SK-N-SH treated with all-trans-retinoic acid at 6 μM for 48 hours (cell line): ENCODE results near the gene SGK1.

Experiments used
- ATAC-seq: fragments of 200-7000 bp; cut with Tn5 transposase; 3 replicates; pipeline ENCODE4 v1.9.1; 2020; ENCODE audit warnings: mild to moderate bottlenecking, moderate library complexity
- ARNTL ChIP-seq: fragments of 450-650 bp; formaldehyde crosslinking; IDR thresholded peaks from 2 replicates; pipeline ENCODE4 v1.5.0; 2020; ENCODE audit warnings: low read depth, mild to moderate bottlenecking, moderate library complexity, borderline replicate concordance
- BACH2 ChIP-seq: fragments of 250-450 bp; sonication (Bioruptor Pico); IDR thresholded peaks from 2 replicates; pipeline ENCODE4 v1.9.0; 2021; ENCODE audit warnings: mild to moderate bottlenecking, borderline replicate concordance
- CSDC2 ChIP-seq: fragments of 250-450 bp; sonication (Bioruptor Pico); IDR thresholded peaks from 2 replicates; pipeline ENCODE4 v1.5.0; 2020; ENCODE audit warnings: mild to moderate bottlenecking, moderate library complexity
- CSRNP3 ChIP-seq: fragments of 250-450 bp; sonication (Bioruptor Pico); IDR thresholded peaks from 2 replicates; pipeline ENCODE4 v1.5.1; 2021; ENCODE audit warnings: mild to moderate bottlenecking, moderate library complexity
- ESRRG ChIP-seq: fragments of 250-450 bp; sonication (Bioruptor Pico); IDR thresholded peaks from 2 replicates; pipeline ENCODE4 v1.6.1; 2021; ENCODE audit warnings: mild to moderate bottlenecking
- GLIS3 ChIP-seq: fragments of 250-450 bp; sonication (Bioruptor Pico); IDR thresholded peaks from 2 replicates; pipeline ENCODE4 v1.5.0; 2020; ENCODE audit warnings: mild to moderate bottlenecking, moderate library complexity
- ISL1 ChIP-seq: fragments of 250-450 bp; sonication (Bioruptor Pico); IDR thresholded peaks from 2 replicates; pipeline ENCODE4 v2.1.2; 2022; ENCODE audit warnings: mild to moderate bottlenecking, moderate library complexity
- OSR1 ChIP-seq: fragments of 250-450 bp; sonication (Bioruptor Pico); IDR thresholded peaks from 2 replicates; pipeline ENCODE4 v1.8.0; 2022; ENCODE audit warnings: moderate library complexity, mild to moderate bottlenecking, inconsistent platforms
- PATZ1 ChIP-seq: fragments of 250-450 bp; sonication (Bioruptor Pico); IDR thresholded peaks from 2 replicates; pipeline ENCODE4 v1.8.0; 2020; ENCODE audit warnings: mild to moderate bottlenecking, moderate library complexity, borderline replicate concordance
- PPARA ChIP-seq: fragments of 250-450 bp; sonication (Bioruptor Pico); IDR thresholded peaks from 2 replicates; pipeline ENCODE4 v1.5.0; 2020; ENCODE audit warnings: mild to moderate bottlenecking, borderline replicate concordance
- RARB ChIP-seq: fragments of 250-450 bp; sonication (Bioruptor Pico); IDR thresholded peaks from 2 replicates; pipeline ENCODE4 v1.8.0; 2021; ENCODE audit warnings: mild to moderate bottlenecking, moderate library complexity
- SNAI2 ChIP-seq: fragments of 250-450 bp; sonication (Bioruptor Pico); IDR thresholded peaks from 2 replicates; pipeline ENCODE4 v1.5.0; 2020; ENCODE audit warnings: mild to moderate bottlenecking, moderate library complexity
- TCF4 ChIP-seq: fragments of 250-450 bp; sonication (Bioruptor Pico); IDR thresholded peaks from 2 replicates; pipeline ENCODE4 v1.8.0; 2021; ENCODE audit warnings: mild to moderate bottlenecking, moderate library complexity, borderline replicate concordance
- TOX ChIP-seq: fragments of 250-450 bp; sonication (Bioruptor Pico); IDR thresholded peaks from 2 replicates; pipeline ENCODE4 v1.8.0; 2021; ENCODE audit warnings: mild to moderate bottlenecking, moderate library complexity, borderline replicate concordance
- TSHZ2 ChIP-seq: fragments of 250-450 bp; sonication (Bioruptor Pico); IDR thresholded peaks from 2 replicates; pipeline ENCODE4 v1.5.0; 2020; ENCODE audit warnings: mild to moderate bottlenecking, moderate library complexity
- ZC3H10 ChIP-seq: fragments of 250-450 bp; sonication (Bioruptor Pico); IDR thresholded peaks from 2 replicates; pipeline ENCODE4 v1.5.1; 2021; ENCODE audit warnings: mild to moderate bottlenecking, moderate library complexity
- ZFP30 ChIP-seq: fragments of 450-650 bp; formaldehyde crosslinking; IDR thresholded peaks from 2 replicates; pipeline ENCODE4 v1.5.0; 2022; ENCODE audit warnings: mild to moderate bottlenecking, moderate library complexity
- ZNF565 ChIP-seq: fragments of 450-650 bp; formaldehyde crosslinking; conservative IDR thresholded peaks from 2 replicates; pipeline ENCODE4 v1.5.0; 2020; ENCODE audit warnings: low read depth, mild to moderate bottlenecking, moderate library complexity
- ZNF70 ChIP-seq: fragments of 450-650 bp; formaldehyde crosslinking; IDR thresholded peaks from 2 replicates; pipeline ENCODE4 v1.5.0; 2020; ENCODE audit warnings: mild to moderate bottlenecking, moderate library complexity
- ZNF8 ChIP-seq: fragments of 450-650 bp; formaldehyde crosslinking; IDR thresholded peaks from 2 replicates; pipeline ENCODE4 v1.5.0; 2020; ENCODE audit warnings: mild to moderate bottlenecking, moderate library complexity
- TF ChIP-seq, protein P1 (sequence below): fragments of 250-450 bp; sonication (Bioruptor Pico); IDR thresholded peaks from 2 replicates; pipeline ENCODE4 v1.8.0; 2021; ENCODE audit warnings: low read depth, mild to moderate bottlenecking, moderate library complexity, borderline replicate concordance

Gene SGK1

GRCh38 chr6:134148566-134148965 lies 169.3 kb downstream of the SGK1 start:
- ATAC-seq = no peak

DNA sequence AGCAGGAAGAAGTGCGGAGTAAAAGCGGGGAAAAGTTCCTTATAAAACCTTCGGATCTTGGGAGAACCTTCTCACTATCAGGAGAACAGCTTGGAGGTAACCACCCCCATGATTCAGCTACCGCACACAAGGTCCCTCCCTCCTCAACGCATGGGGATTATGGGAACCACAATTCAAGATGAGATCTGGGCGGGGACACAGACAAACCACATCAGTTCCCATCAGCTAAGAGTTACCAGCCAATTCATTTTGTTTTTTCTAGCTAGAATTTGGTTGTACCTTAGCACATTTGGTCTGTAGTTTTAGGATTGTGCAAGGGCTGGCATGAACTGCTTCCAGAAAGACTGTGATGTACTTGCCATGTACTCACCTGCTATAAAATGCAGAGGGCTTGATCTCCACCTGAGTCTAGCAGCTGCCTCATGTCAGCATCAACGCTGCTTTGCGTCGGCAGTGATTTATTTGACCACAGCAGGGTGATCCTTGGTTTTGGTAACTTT lies 170.8 kb downstream of the SGK1 start:
- no peak for ATAC-seq
- no peak for TF ChIP-seq GLIS3
- TF ChIP-seq ZNF565 (CRISPR knock-in tag) = no peak
- TF ChIP-seq CSDC2 (CRISPR knock-in tag) = no peak
- no peak for TF ChIP-seq ZNF70
- TF ChIP-seq RARB (CRISPR knock-in tag) = no peak
- no peak for TF ChIP-seq BACH2
- no peak for TF ChIP-seq TCF4 (CRISPR knock-in tag)
- no peak for TF ChIP-seq OSR1
- TF ChIP-seq ZNF8 (CRISPR knock-in tag) = no peak
- TF ChIP-seq TSHZ2 (CRISPR knock-in tag) = no peak
- no peak for TF ChIP-seq ARNTL (CRISPR knock-in tag)
- TF ChIP-seq ZC3H10 (CRISPR knock-in tag) = no peak
- TF ChIP-seq ZFP30 (CRISPR knock-in tag) = no peak
- no peak for TF ChIP-seq ESRRG (CRISPR knock-in tag)
- no peak for TF ChIP-seq SNAI2 (CRISPR knock-in tag)
- TF ChIP-seq TOX (CRISPR knock-in tag) = no peak
- TF ChIP-seq PATZ1 = no peak
- no peak for TF ChIP-seq CSRNP3

More at GRCh38 chr6:134148566-134148965, 169.3 kb downstream of the SGK1 start:
- TF ChIP-seq TOX (CRISPR knock-in tag) = no peak
- TF ChIP-seq RARB (CRISPR knock-in tag) = no peak
- no peak for TF ChIP-seq ISL1
- no peak for TF ChIP-seq CSRNP3
- TF ChIP-seq, protein P1, sequence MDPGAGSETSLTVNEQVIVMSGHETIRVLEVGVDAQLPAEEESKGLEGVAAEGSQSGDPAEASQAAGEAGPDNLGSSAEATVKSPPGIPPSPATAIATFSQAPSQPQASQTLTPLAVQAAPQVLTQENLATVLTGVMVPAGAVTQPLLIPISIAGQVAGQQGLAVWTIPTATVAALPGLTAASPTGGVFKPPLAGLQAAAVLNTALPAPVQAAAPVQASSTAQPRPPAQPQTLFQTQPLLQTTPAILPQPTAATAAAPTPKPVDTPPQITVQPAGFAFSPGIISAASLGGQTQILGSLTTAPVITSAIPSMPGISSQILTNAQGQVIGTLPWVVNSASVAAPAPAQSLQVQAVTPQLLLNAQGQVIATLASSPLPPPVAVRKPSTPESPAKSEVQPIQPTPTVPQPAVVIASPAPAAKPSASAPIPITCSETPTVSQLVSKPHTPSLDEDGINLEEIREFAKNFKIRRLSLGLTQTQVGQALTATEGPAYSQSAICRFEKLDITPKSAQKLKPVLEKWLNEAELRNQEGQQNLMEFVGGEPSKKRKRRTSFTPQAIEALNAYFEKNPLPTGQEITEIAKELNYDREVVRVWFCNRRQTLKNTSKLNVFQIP (CRISPR knock-in tag) = no peak
- no peak for TF ChIP-seq BACH2
- no peak for TF ChIP-seq GLIS3
- no peak for TF ChIP-seq OSR1
- no peak for TF ChIP-seq CSDC2 (CRISPR knock-in tag)
- TF ChIP-seq ZNF8 (CRISPR knock-in tag) = no peak
- TF ChIP-seq PPARA (CRISPR knock-in tag) = no peak
- TF ChIP-seq ZFP30 (CRISPR knock-in tag) = no peak
- no peak for TF ChIP-seq TSHZ2 (CRISPR knock-in tag)
- TF ChIP-seq TCF4 (CRISPR knock-in tag) = no peak
- TF ChIP-seq ZNF70 = no peak
